Endothelial cell of umbilical vein (primary cell): ENCODE results near the gene SH3RF3. TPM values are rescaled to one million over a fixed set of nuclear protein-coding genes. Genes with fewer than 3 reads are reported as not detected.

Experiments used
- BruUV-seq: library from RNA; stranded (reverse); fragments of 400-500 nt; replicated peaks from 2 replicates; lab custom pipeline; 2021; lab: Mats Ljungman, UMichigan
- CTCF ChIA-PET: fragments of 300-600, 350-600 bp; sonication (Branson Sonifier 250); formaldehyde crosslinking; loops from one replicate; lab custom pipeline; 2021; ENCODE audit warnings: antibody characterized with exemption, inconsistent platforms; lab: Charles Lee
- POLR2A ChIA-PET: fragments of 300-600, 350-600 bp; sonication (Branson Sonifier 250); formaldehyde crosslinking; loops from one replicate; lab custom pipeline; 2021; ENCODE audit warnings: antibody characterized with exemption, inconsistent platforms; lab: Charles Lee
- DNase-seq: peaks from one replicate; pipeline ENCODE4 v3.0.0-alpha.2; 2011; ENCODE audit warnings: low read depth, low spot score
- FAIRE-seq: peaks from 2 replicates; lab custom pipeline; 2011; peaks lifted over from hg19 to GRCh38; lab: Jason Lieb, UNC
- H2AFZ ChIP-seq: 2 replicates; pipeline ENCODE4 v1.6.0; 2012; ENCODE audit warnings: low read depth, low read length, control low read depth, inconsistent platforms
- H3K27ac ChIP-seq: 2 replicates; pipeline ENCODE4 v1.5.1; 2011; ENCODE audit warnings: low read depth, mild to moderate bottlenecking, control low read depth, low read length, moderate library complexity; ENCODE audit not compliant: insufficient read depth
- H3K27me3 ChIP-seq, 2 experiments: 2 replicates each; pipeline versions ENCODE4 v1.6.0 to v1.6.1; 2011; ENCODE audit warnings: low read length in 2 of 2, mixed read lengths in 1 of 2; ENCODE audit not compliant: control insufficient read depth in 2 of 2, insufficient read depth in 2 of 2
- H3K36me3 ChIP-seq, 2 experiments: 2 replicates in 1 of 2; 3 replicates in 1 of 2; pipeline ENCODE4 v1.5.1; 2011; ENCODE audit warnings: low read length in 2 of 2, mild to moderate bottlenecking in 1 of 2, moderate library complexity in 1 of 2; ENCODE audit not compliant: control insufficient read depth in 2 of 2, insufficient read depth in 2 of 2; ENCODE audit errors: extremely low read depth in 1 of 2
- H3K4me1 ChIP-seq: 3 replicates; pipeline ENCODE4 v1.5.1; 2011; ENCODE audit warnings: mild to moderate bottlenecking, low read length; ENCODE audit not compliant: control insufficient read depth, insufficient read depth; ENCODE audit errors: extremely low read depth
- H3K4me2 ChIP-seq: 2 replicates; pipeline ENCODE4 v1.6.1; 2011; ENCODE audit warnings: low read length, control low read depth, mixed read lengths; ENCODE audit not compliant: insufficient read depth
- H3K4me3 ChIP-seq, 3 experiments: fragments of 200-600 bp in 1 of 3; sonication (generic), shearing (Covaris generic) in 1 of 3; replicated peaks in 1 of 3; 2 replicates each; pipeline ENCODE4 v1.5.1; 2011 to 2016; ENCODE audit warnings: control low read depth in 3 of 3, low read length in 3 of 3, mild to moderate bottlenecking in 2 of 3, inconsistent platforms in 1 of 3, low read depth in 1 of 3, moderate library complexity in 1 of 3; ENCODE audit not compliant: insufficient read depth in 1 of 3
- H3K79me2 ChIP-seq: 2 replicates; pipeline ENCODE4 v1.6.0; 2012; ENCODE audit warnings: low read length, inconsistent platforms; ENCODE audit not compliant: control insufficient read depth, insufficient read depth
- H3K9ac ChIP-seq: replicated peaks from 2 replicates; pipeline ENCODE3; 2011; ENCODE audit warnings: low read length, control low read depth; ENCODE audit not compliant: insufficient read depth; ENCODE audit errors: extremely low read depth
- H3K9me1 ChIP-seq: replicated peaks from 3 replicates; pipeline ENCODE4 v1.6.0; 2011; ENCODE audit warnings: mild to moderate bottlenecking, low read length; ENCODE audit not compliant: control insufficient read depth, insufficient read depth; ENCODE audit errors: extremely low read depth
- H3K9me3 ChIP-seq: replicated peaks from 2 replicates; pipeline ENCODE4 v1.5.1; 2012; ENCODE audit warnings: low read length, inconsistent platforms; ENCODE audit not compliant: control insufficient read depth, insufficient read depth
- H4K20me1 ChIP-seq: replicated peaks from 2 replicates; pipeline ENCODE3; 2011; ENCODE audit warnings: mild to moderate bottlenecking, low read length; ENCODE audit not compliant: control insufficient read depth, insufficient read depth; ENCODE audit errors: extremely low read depth
- CTCF ChIP-seq, 2 donors: IDR thresholded peaks; 1 replicate in 1 of 2; 2 replicates in 1 of 2; pipeline ENCODE4 v1.5.1; 2011; ENCODE audit warnings: low read length in 2 of 2, mild to moderate bottlenecking in 2 of 2, moderate library complexity in 2 of 2, control low read depth in 1 of 2, inconsistent platforms in 1 of 2, low read depth in 1 of 2; ENCODE audit not compliant: insufficient read depth in 1 of 2; ENCODE audit errors: extremely low read depth in 1 of 2
- EZH2 ChIP-seq: IDR thresholded peaks from 2 replicates; pipeline ENCODE4 v1.6.1; 2012; ENCODE audit warnings: borderline replicate concordance, low read depth, mild to moderate bottlenecking, moderate library complexity, low read length, inconsistent platforms; ENCODE audit not compliant: severe bottlenecking
- FOS ChIP-seq: IDR thresholded peaks from 2 replicates; pipeline ENCODE4 v1.6.1; 2011; ENCODE audit warnings: mild to moderate bottlenecking, low read length, moderate library complexity, borderline replicate concordance; ENCODE audit not compliant: insufficient read depth
- GATA2 ChIP-seq: IDR thresholded peaks from 2 replicates; pipeline ENCODE4 v1.7.0; 2011; ENCODE audit warnings: low read depth, mild to moderate bottlenecking, moderate library complexity, mixed read lengths, low read length; ENCODE audit not compliant: insufficient read length, insufficient read depth
- JUN ChIP-seq: IDR thresholded peaks from 2 replicates; pipeline ENCODE4 v1.6.1; 2011; ENCODE audit warnings: borderline replicate concordance, low read depth; ENCODE audit not compliant: insufficient read length, insufficient read depth
- MYC ChIP-seq: IDR thresholded peaks from one replicate; pipeline ENCODE4 v1.6.1; 2011; ENCODE audit warnings: mild to moderate bottlenecking, low read depth, low read length
- POLR2A ChIP-seq: IDR thresholded peaks from 2 replicates; pipeline ENCODE4 v1.6.1; 2012; ENCODE audit warnings: low read depth, mild to moderate bottlenecking, control low read depth, low read length
- POLR2AphosphoS5 ChIP-seq: IDR thresholded peaks from 2 replicates; pipeline ENCODE4 v1.6.1; 2012; ENCODE audit warnings: low read depth, mild to moderate bottlenecking, control low read depth, low read length, moderate library complexity; ENCODE audit not compliant: insufficient read depth
- dilution Hi-C: fragments of 300-500 bp; cut with MboI; formaldehyde crosslinking; loops from one replicate; pipeline ENCODE4 v1.15.0; 2019; ENCODE audit warnings: low sequenced_read_pairs; ENCODE audit not compliant: extremely low pct_ligation_motif_present
- intact Hi-C: fragments of 100-400 bp; cut with micrococcal nuclease; formaldehyde crosslinking; loops from one replicate; pipeline ENCODE4 v1.10.0; 2022
- polyA plus RNA-seq, 4 experiments: library from polyadenylated mRNA; depleted of rRNA in 3 of 4; stranded (reverse) in 3 of 4; unstranded in 1 of 4; fragments of >200 nt; gene quantifications; 2 replicates each; pipeline versions ENCODE4 v1.2.1 to v1.2.3, GENCODE V29; 2011 to 2012; ENCODE audit warnings: missing spikeins in 1 of 4
- total RNA-seq: library from RNA; stranded (reverse); gene quantifications from 2 replicates; pipeline ENCODE4 v1.2.3, GENCODE V29; 2021
- TF ChIP-seq, protein P1 (sequence below): IDR thresholded peaks from 2 replicates; pipeline ENCODE4 v1.6.1; 2011; ENCODE audit not compliant: insufficient read depth, insufficient read length

The SH3RF3 gene
- total and polyA plus RNA-seq, 2 donors (not counting 3 experiments of a cell fraction or from before 2014, with no cell fraction given): 3.8 to 14.7 TPM

DNA sequence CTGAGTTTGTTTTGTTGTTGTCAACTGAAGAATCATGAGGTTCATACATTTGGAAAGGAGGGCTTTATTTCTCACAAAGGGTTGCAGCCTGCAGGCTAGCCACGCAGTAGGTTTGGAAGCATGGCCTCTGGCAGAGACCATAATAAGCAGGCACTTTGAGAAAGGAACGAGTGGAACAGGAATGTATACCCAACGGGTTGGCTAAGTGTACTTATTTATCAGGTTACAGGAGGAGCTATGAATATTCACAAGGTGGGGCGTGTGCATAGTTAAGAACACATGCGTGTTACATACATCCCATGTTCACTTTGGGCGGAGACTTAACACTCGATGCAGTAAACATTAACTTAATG, 30.1 kb upstream of the SH3RF3 start:
- intact Hi-C loops: loop anchor here (1.0 kb wide), 1 partner anchor 10 kb away; no protein-coding TSS in a partner anchor
- Histone ChIP-seq H3K27me3 (peaks cover 2 to 3% of the 10 kb centered on the region in 2 experiments), H3K9me1 (no peaks in the 10 kb centered on the region), H3K4me3 (no peak overlapping the region), H3K36me3 (no peaks in the 10 kb centered on the region), H3K4me1 (peaks cover 21% of the 10 kb centered on the region), H2AFZ (no peak overlapping the region), H3K79me2 (no peaks in the 10 kb centered on the region), H4K20me1 (no peaks in the 10 kb centered on the region), H3K4me2 (peak overlapping the region; percentile 45), H3K9me3 (no peaks in the 10 kb centered on the region), H3K9ac (no peak overlapping the region), H3K27ac (peak overlapping the region; percentile 81)
- no peak for FAIRE-seq
- CTCF ChIA-PET: no interaction called here
- POLR2A ChIA-PET: no interaction called here
- DNase-seq: no peak
- dilution Hi-C loops: no loop called here
- no TSS peak for BruUV-seq
- TF ChIP-seq CTCF (IDR thresholded peaks at IDR 0.05; ENCODE audit: extremely low read depth in 1 of 2, insufficient read depth in 1 of 2, low read depth in 1 of 2, low read length in 2 of 2) (no peak), POLR2AphosphoS5 (no peak), JUN (no peak), POLR2A (no peak), MYC (no peak), FOS (no peak), EZH2 (no peak), GATA2 (no peak)
- TF ChIP-seq, protein P1, sequence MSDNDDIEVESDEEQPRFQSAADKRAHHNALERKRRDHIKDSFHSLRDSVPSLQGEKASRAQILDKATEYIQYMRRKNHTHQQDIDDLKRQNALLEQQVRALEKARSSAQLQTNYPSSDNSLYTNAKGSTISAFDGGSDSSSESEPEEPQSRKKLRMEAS: no peak
